Measurements from ENCODE around the gene AGO3.
A peak's percentile ranks its signal among the peaks of the same experiment; 100 is the strongest.

Gene AGO3

DNA sequence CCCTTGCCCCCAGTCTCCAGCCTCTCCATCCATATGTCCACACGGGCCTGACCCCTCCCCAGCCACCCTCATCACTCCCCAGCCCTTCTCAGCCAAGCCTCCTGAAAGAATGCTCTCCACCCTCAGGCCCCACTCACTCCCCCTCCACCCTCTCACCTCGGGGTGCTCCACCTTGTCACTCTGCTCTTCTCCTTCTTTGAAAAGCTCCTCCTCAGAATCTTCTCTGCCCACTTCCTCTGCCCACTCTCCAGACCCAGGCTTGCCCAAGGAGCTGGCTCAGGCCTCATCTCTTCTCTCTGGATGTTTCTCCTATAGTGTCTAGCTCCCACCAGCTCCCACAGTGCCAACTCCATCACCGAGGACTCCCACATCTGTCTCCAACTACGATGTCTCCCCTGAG lies 180.2 kb downstream of the AGO3 start:
- no peak overlapping the region for H3K18ac ChIP-seq (ENCODE audit: low read length)
- H4K8ac ChIP-seq (ENCODE audit: low read depth, low read length) = no peak overlapping the region
- no peak overlapping the region for H3K14ac ChIP-seq (ENCODE audit: low read length)
- no peak overlapping the region for H2BK12ac ChIP-seq (ENCODE audit: low read length)
- no peak overlapping the region for H3K4me2 ChIP-seq (ENCODE audit: low read length)
- H2BK120ac ChIP-seq (ENCODE audit: insufficient read depth, low read length, poor library complexity) = no peak overlapping the region
- peaks cover 12 to 27% of the 10 kb centered on the region in 2 experiments for H3K4me1 ChIP-seq (ENCODE audit: control insufficient read depth in 1 of 2, insufficient read depth in 2 of 2, low read length in 2 of 2)
- H4K91ac ChIP-seq (ENCODE audit: low read depth, low read length) = peak overlapping the region; percentile 19
- H3K4me3 ChIP-seq (ENCODE audit: low read depth, low read length) = no peak overlapping the region
- no peak overlapping the region for H2BK5ac ChIP-seq (ENCODE audit: low read depth, low read length, poor library complexity)
- no peak overlapping the region for H3K27ac ChIP-seq (ENCODE audit: low read depth, low read length)
- no peaks in the 10 kb centered on the region for H3K36me3 ChIP-seq (ENCODE audit: control insufficient read depth in 1 of 2, insufficient read depth in 2 of 2, low read length in 2 of 2)
- DNase-seq = no peak
- WGBS (ENCODE audit: extremely low coverage, insufficient coverage, insufficient read length) = no CpG with 5 or more reads among the region's 4 CpGs
- no peak overlapping the region for H2AFZ ChIP-seq (ENCODE audit: insufficient read depth, low read length, poor library complexity)
- H3K9ac ChIP-seq (ENCODE audit: low read length) = no peak overlapping the region
- H3K79me1 ChIP-seq (ENCODE audit: low read length) = peaks cover 11% of the 10 kb centered on the region
- H3K4ac ChIP-seq (ENCODE audit: low read depth, low read length) = no peak overlapping the region
- no peaks in the 10 kb centered on the region for H3K27me3 ChIP-seq (ENCODE audit: insufficient read depth, low read length)
- H3K9me3 ChIP-seq (ENCODE audit: insufficient read depth, low read depth, low read length) = no peaks in the 10 kb centered on the region
- no peak overlapping the region for H3K23ac ChIP-seq (ENCODE audit: low read length)
- no peak overlapping the region for H4K12ac ChIP-seq (ENCODE audit: low read depth, low read length)
- H2AK5ac ChIP-seq (ENCODE audit: low read length) = peak overlapping the region; percentile 12
- H3K79me2 ChIP-seq (ENCODE audit: control insufficient read depth, insufficient read depth, low read length, poor library complexity) = no peaks in the 10 kb centered on the region

DNA sequence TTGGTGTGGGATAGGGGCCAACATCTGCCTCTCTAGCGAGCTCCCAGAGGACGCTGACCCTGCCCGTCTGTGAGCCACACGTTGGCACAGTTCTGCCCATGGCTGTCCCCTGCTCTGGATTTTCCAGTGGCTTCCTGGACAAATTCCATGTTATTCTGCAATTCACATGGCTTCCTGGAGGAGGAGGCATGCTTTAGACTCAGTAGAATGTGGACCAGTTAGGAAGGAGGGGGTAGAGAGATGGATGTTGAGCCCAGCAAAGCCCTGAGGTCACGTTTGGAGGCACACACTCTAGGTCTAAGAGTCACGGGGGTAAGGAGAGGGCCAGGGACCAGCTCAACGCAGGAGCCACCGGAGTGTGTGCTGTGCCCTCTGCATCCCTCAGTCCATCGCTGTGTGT lies 181.9 kb downstream of the AGO3 start:
- Histone ChIP-seq H3K4me3 (ENCODE audit: low read depth, low read length) (no peak overlapping the region), H4K91ac (ENCODE audit: low read depth, low read length) (no peak overlapping the region), H2AFZ (ENCODE audit: insufficient read depth, low read length, poor library complexity) (no peak overlapping the region), H3K36me3 (ENCODE audit: control insufficient read depth in 1 of 2, insufficient read depth in 2 of 2, low read length in 2 of 2) (no peaks in the 10 kb centered on the region), H2BK120ac (ENCODE audit: insufficient read depth, low read length, poor library complexity) (no peak overlapping the region), H3K9me3 (ENCODE audit: insufficient read depth, low read depth, low read length) (no peaks in the 10 kb centered on the region), H3K27ac (ENCODE audit: low read depth, low read length) (no peak overlapping the region), H3K27me3 (ENCODE audit: insufficient read depth, low read length) (no peaks in the 10 kb centered on the region), H3K14ac (ENCODE audit: low read length) (no peak overlapping the region), H2BK12ac (ENCODE audit: low read length) (no peak overlapping the region), H3K18ac (ENCODE audit: low read length) (no peak overlapping the region), H2BK5ac (ENCODE audit: low read depth, low read length, poor library complexity) (no peak overlapping the region), H3K79me2 (ENCODE audit: control insufficient read depth, insufficient read depth, low read length, poor library complexity) (no peaks in the 10 kb centered on the region), H3K79me1 (ENCODE audit: low read length) (peaks cover 11% of the 10 kb centered on the region), H3K4me1 (ENCODE audit: control insufficient read depth in 1 of 2, insufficient read depth in 2 of 2, low read length in 2 of 2) (peaks cover 15 to 26% of the 10 kb centered on the region in 2 experiments), H4K8ac (ENCODE audit: low read depth, low read length) (no peak overlapping the region), H3K4ac (ENCODE audit: low read depth, low read length) (no peak overlapping the region), H2AK5ac (ENCODE audit: low read length) (no peak overlapping the region), H3K4me2 (ENCODE audit: low read length) (no peak overlapping the region), H3K9ac (ENCODE audit: low read length) (no peak overlapping the region), H4K12ac (ENCODE audit: low read depth, low read length) (no peak overlapping the region), H3K23ac (ENCODE audit: low read length) (no peak overlapping the region)
- no CpG with 5 or more reads among the region's 9 CpGs for WGBS (ENCODE audit: extremely low coverage, insufficient coverage, insufficient read length)
- DNase-seq = no peak

- no peak overlapping the region for H3K9ac ChIP-seq (ENCODE audit: low read length)
- no peak overlapping the region for H4K91ac ChIP-seq (ENCODE audit: low read depth, low read length)
- H2AFZ ChIP-seq (ENCODE audit: insufficient read depth, low read length, poor library complexity) = no peak overlapping the region
- H3K23ac ChIP-seq (ENCODE audit: low read length) = no peak overlapping the region
- H4K8ac ChIP-seq (ENCODE audit: low read depth, low read length) = no peak overlapping the region
- H2BK120ac ChIP-seq (ENCODE audit: insufficient read depth, low read length, poor library complexity) = no peak overlapping the region
- no peaks in the 10 kb centered on the region for H3K79me2 ChIP-seq (ENCODE audit: control insufficient read depth, insufficient read depth, low read length, poor library complexity)
- no peak overlapping the region for H3K18ac ChIP-seq (ENCODE audit: low read length)
- no peak overlapping the region for H3K14ac ChIP-seq (ENCODE audit: low read length)
- H2AK5ac ChIP-seq (ENCODE audit: low read length) = no peak overlapping the region
- H4K12ac ChIP-seq (ENCODE audit: low read depth, low read length) = no peak overlapping the region
- H3K4ac ChIP-seq (ENCODE audit: low read depth, low read length) = no peak overlapping the region
- H3K27me3 ChIP-seq (ENCODE audit: insufficient read depth, low read length) = no peaks in the 10 kb centered on the region
- H3K4me3 ChIP-seq (ENCODE audit: low read depth, low read length) = no peak overlapping the region
- H3K4me2 ChIP-seq (ENCODE audit: low read length) = no peak overlapping the region
- peaks cover under 1% of the 10 kb centered on the region for H3K79me1 ChIP-seq (ENCODE audit: low read length)
- H2BK5ac ChIP-seq (ENCODE audit: low read depth, low read length, poor library complexity) = no peak overlapping the region
- H2BK12ac ChIP-seq (ENCODE audit: low read length) = no peak overlapping the region
- no CpG with 5 or more reads among the region's 5 CpGs for WGBS (ENCODE audit: extremely low coverage, insufficient coverage, insufficient read length)
- H3K9me3 ChIP-seq (ENCODE audit: insufficient read depth, low read depth, low read length) = no peaks in the 10 kb centered on the region
- H3K36me3 ChIP-seq (ENCODE audit: control insufficient read depth in 1 of 2, insufficient read depth in 2 of 2, low read length in 2 of 2) = no peaks in the 10 kb centered on the region
- DNase-seq = no peak
- no peak overlapping the region for H3K27ac ChIP-seq (ENCODE audit: low read depth, low read length)
- H3K4me1 ChIP-seq (ENCODE audit: control insufficient read depth in 1 of 2, insufficient read depth in 2 of 2, low read length in 2 of 2) = peaks cover 7 to 14% of the 10 kb centered on the region in 2 experiments
These were observed 183.5 kb downstream of the AGO3 start for GRCh38 chr1:36114371-36114770.

DNA sequence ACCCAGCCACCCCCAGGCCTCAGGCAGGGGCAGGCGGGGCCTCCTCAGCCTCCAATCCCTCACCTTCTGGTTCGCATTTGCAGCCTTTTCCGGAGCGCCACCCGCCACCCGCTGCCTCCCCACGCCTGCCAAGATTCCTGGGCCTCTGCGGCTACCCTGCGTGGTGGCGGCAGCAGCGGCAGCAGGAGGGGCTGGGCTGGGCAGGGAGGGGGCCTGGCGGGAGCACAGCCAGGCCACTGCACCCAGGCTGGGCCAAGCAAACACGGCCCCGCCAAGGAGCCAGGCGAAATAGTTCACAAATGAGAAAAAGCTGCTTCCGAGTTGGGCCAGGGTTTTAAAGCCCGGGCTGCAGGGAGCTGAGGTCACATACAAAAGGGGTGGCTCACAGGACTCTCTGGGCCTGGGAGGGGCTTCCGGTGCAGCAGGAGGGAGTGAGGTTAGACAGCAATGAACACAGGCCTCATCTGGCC lies 184.3 kb downstream of the AGO3 start:
- no peak overlapping the region for H3K14ac ChIP-seq (ENCODE audit: low read length)
- no peak overlapping the region for H4K12ac ChIP-seq (ENCODE audit: low read depth, low read length)
- H2BK12ac ChIP-seq (ENCODE audit: low read length) = no peak overlapping the region
- no peak overlapping the region for H3K4me3 ChIP-seq (ENCODE audit: low read depth, low read length)
- no peak overlapping the region for H2BK120ac ChIP-seq (ENCODE audit: insufficient read depth, low read length, poor library complexity)
- H3K18ac ChIP-seq (ENCODE audit: low read length) = no peak overlapping the region
- no peaks in the 10 kb centered on the region for H3K79me1 ChIP-seq (ENCODE audit: low read length)
- H3K79me2 ChIP-seq (ENCODE audit: control insufficient read depth, insufficient read depth, low read length, poor library complexity) = no peaks in the 10 kb centered on the region
- no peak overlapping the region for H3K9ac ChIP-seq (ENCODE audit: low read length)
- H4K91ac ChIP-seq (ENCODE audit: low read depth, low read length) = no peak overlapping the region
- no peak overlapping the region for H3K4ac ChIP-seq (ENCODE audit: low read depth, low read length)
- no peak for DNase-seq
- no peaks in the 10 kb centered on the region for H3K9me3 ChIP-seq (ENCODE audit: insufficient read depth, low read depth, low read length)
- no peak overlapping the region for H3K27ac ChIP-seq (ENCODE audit: low read depth, low read length)
- no peak overlapping the region for H2AFZ ChIP-seq (ENCODE audit: insufficient read depth, low read length, poor library complexity)
- H3K23ac ChIP-seq (ENCODE audit: low read length) = no peak overlapping the region
- peak overlapping the region; percentile 7 for H4K8ac ChIP-seq (ENCODE audit: low read depth, low read length)
- H3K4me2 ChIP-seq (ENCODE audit: low read length) = no peak overlapping the region
- no peaks in the 10 kb centered on the region for H3K36me3 ChIP-seq (ENCODE audit: control insufficient read depth in 1 of 2, insufficient read depth in 2 of 2, low read length in 2 of 2)
- H2AK5ac ChIP-seq (ENCODE audit: low read length) = no peak overlapping the region
- H2BK5ac ChIP-seq (ENCODE audit: low read depth, low read length, poor library complexity) = no peak overlapping the region
- no peaks in the 10 kb centered on the region for H3K27me3 ChIP-seq (ENCODE audit: insufficient read depth, low read length)
- WGBS (ENCODE audit: extremely low coverage, insufficient coverage, insufficient read length) = no CpG with 5 or more reads among the region's 18 CpGs
- H3K4me1 ChIP-seq (ENCODE audit: control insufficient read depth in 1 of 2, insufficient read depth in 2 of 2, low read length in 2 of 2) = peaks cover 12 to 19% of the 10 kb centered on the region in 2 experiments
